ENCODE results near the gene MCRS1.

Gene MCRS1

DNA sequence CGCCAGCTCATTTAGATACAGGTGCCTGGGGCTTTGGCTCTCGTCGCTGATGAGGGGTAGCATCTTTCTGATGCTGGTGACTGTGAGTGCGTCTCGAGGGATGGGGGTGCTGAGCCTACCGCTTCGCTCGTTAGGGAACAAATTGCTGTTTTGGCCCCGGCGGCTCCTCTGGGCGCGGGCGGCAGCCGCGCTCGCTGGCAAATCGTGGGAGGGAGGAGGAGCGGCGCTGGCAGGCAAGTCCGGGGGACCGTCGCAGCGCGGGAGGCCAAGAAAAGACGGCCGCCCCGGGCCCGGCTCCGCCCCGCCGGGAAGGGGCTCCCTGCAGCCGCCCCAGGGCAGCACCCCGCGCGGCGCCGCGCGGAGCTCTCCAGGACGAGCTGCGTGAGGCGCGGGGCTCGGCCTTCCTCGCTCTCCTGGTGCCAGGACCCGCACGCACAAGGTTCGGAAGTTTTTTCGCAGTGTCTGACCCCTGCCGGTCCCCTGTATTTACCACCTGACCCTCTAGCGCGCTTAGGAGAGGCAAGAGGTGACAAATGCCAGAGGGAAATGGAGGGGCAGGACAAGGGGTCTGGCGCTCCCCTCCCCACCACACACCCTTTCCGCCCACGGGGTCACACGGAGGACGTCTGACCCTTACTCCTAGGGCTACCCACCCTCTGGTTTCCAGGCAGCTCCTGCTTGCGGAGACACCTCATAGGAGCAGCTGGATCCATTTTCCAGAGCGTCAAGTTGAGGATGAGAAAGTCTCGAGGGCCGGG, 30.0 kb downstream of the MCRS1 start:
- H3K18ac ChIP-seq (ENCODE audit: low read length) = peak overlapping the region; percentile 79
- peaks cover 13 to 14% of the 10 kb centered on the region in 2 donors for H3K4me1 ChIP-seq (ENCODE audit: control insufficient read depth in 2 of 2, insufficient read depth in 1 of 2, low read depth in 1 of 2, low read length in 2 of 2)
- H4K91ac ChIP-seq (ENCODE audit: low read depth, low read length, poor library complexity) = no peak overlapping the region
- no peak overlapping the region for H3K27ac ChIP-seq (replicated peaks; ENCODE audit: low read length)
- H2BK15ac ChIP-seq (ENCODE audit: low read length) = peak overlapping the region; percentile 61
- H3K14ac ChIP-seq (ENCODE audit: low read length) = peak overlapping the region; percentile 78
- peak overlapping the region; percentile 85 for H3K4me2 ChIP-seq (ENCODE audit: insufficient read depth, low read length, poor library complexity, severe bottlenecking)
- no CpG with 5 or more reads among the region's 61 CpGs for WGBS, 2 donors (ENCODE audit: extremely low coverage in 2 of 2, insufficient read length in 2 of 2, insufficient replicate concordance in 1 of 2)
- peak overlapping the region; percentile 38 for H2AK5ac ChIP-seq (ENCODE audit: low read depth, low read length)
- no peaks in the 10 kb centered on the region for H3K36me3 ChIP-seq (replicated peaks in 1 of 2; ENCODE audit: control insufficient read depth in 2 of 2, insufficient read depth in 2 of 2, low read length in 2 of 2)
- no peak overlapping the region for H2BK120ac ChIP-seq (ENCODE audit: low read depth, low read length)
- H3K79me1 ChIP-seq (ENCODE audit: low read depth, low read length) = no peaks in the 10 kb centered on the region
- H2AFZ ChIP-seq (ENCODE audit: low read length) = peak overlapping the region; percentile 88
- no peak overlapping the region for H2BK12ac ChIP-seq (ENCODE audit: low read length)
- H3K9me3 ChIP-seq (replicated peaks in 1 of 2; ENCODE audit: control insufficient read depth in 2 of 2, insufficient read depth in 1 of 2, low read depth in 1 of 2, low read length in 2 of 2) = peaks cover 0 to 2% of the 10 kb centered on the region in 2 donors
- H3K4ac ChIP-seq (ENCODE audit: low read length) = no peak overlapping the region
- peaks cover 28 to 76% (median 74%) of the 10 kb centered on the region in 3 experiments for H3K27me3 ChIP-seq (ENCODE audit: control insufficient read depth in 3 of 3, insufficient read depth in 3 of 3, low read depth in 1 of 3, low read length in 3 of 3)
- no peak overlapping the region for H4K8ac ChIP-seq (ENCODE audit: low read depth, low read length)
- peak overlapping the region; percentile 38 to 58 for H3K4me3 ChIP-seq (ENCODE audit: low read length in 2 of 2)
- peak overlapping the region; percentile 14 for H3K9ac ChIP-seq (ENCODE audit: low read depth, low read length, poor library complexity)
- no peak for DNase-seq (ENCODE audit: low spot score)
- H3K23ac ChIP-seq (ENCODE audit: low read depth, low read length, poor library complexity) = peak overlapping the region; percentile 56
- H2BK5ac ChIP-seq (ENCODE audit: low read length) = no peak overlapping the region

DNA sequence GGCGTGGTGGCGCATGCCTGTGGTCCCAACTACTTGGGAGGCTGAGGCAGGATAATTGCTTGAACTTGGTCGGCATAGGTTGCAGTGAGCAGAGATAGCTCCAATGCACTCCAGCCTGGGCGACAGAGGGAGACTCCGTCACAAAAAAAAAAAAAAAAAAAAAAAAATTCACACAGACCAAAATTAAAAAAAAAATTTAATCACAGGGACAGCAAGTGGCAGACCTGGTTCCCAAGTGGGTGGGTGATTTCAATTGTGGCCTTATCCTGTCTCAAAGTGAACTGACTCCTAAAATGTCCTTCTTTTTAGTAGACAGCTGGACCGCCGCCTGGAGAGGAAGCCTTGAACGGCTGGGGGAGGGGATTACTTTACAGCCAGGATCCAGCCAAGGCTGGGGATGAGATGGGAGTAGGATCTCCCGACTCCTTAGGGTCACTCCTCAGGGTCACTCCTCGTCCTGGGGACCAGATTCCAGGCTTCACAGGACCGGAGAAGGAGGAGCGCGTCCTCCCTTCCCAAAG, 30.7 kb downstream of the MCRS1 start:
- Histone ChIP-seq H2BK12ac (ENCODE audit: low read length) (no peak overlapping the region), H3K18ac (ENCODE audit: low read length) (peak overlapping the region; percentile 79), H2AFZ (ENCODE audit: low read length) (peak overlapping the region; percentile 88), H4K8ac (ENCODE audit: low read depth, low read length) (no peak overlapping the region), H3K79me1 (ENCODE audit: low read depth, low read length) (no peaks in the 10 kb centered on the region), H3K4me1 (ENCODE audit: control insufficient read depth in 2 of 2, insufficient read depth in 1 of 2, low read depth in 1 of 2, low read length in 2 of 2) (peaks cover 13 to 14% of the 10 kb centered on the region in 2 donors), H2BK5ac (ENCODE audit: low read length) (no peak overlapping the region), H3K36me3 (replicated peaks in 1 of 2; ENCODE audit: control insufficient read depth in 2 of 2, insufficient read depth in 2 of 2, low read length in 2 of 2) (no peaks in the 10 kb centered on the region), H2BK120ac (ENCODE audit: low read depth, low read length) (no peak overlapping the region), H3K4me3 (ENCODE audit: low read length in 2 of 2) (peak overlapping the region; percentile 38 to 58), H2AK5ac (ENCODE audit: low read depth, low read length) (no peak overlapping the region), H2BK15ac (ENCODE audit: low read length) (peak overlapping the region; percentile 61), H3K27ac (replicated peaks; ENCODE audit: low read length) (no peak overlapping the region), H3K9ac (ENCODE audit: low read depth, low read length, poor library complexity) (peak overlapping the region; percentile 14), H3K27me3 (ENCODE audit: control insufficient read depth in 3 of 3, insufficient read depth in 3 of 3, low read depth in 1 of 3, low read length in 3 of 3) (peaks cover 28 to 70% (median 68%) of the 10 kb centered on the region in 3 experiments), H3K9me3 (replicated peaks in 1 of 2; ENCODE audit: control insufficient read depth in 2 of 2, insufficient read depth in 1 of 2, low read depth in 1 of 2, low read length in 2 of 2) (peaks cover 0 to 2% of the 10 kb centered on the region in 2 donors), H3K4me2 (ENCODE audit: insufficient read depth, low read length, poor library complexity, severe bottlenecking) (peak overlapping the region; percentile 85), H3K4ac (ENCODE audit: low read length) (no peak overlapping the region), H3K23ac (ENCODE audit: low read depth, low read length, poor library complexity) (peak overlapping the region; percentile 56), H3K14ac (ENCODE audit: low read length) (no peak overlapping the region), H4K91ac (ENCODE audit: low read depth, low read length, poor library complexity) (no peak overlapping the region)
- DNase-seq (ENCODE audit: low spot score) = no peak
- no CpG with 5 or more reads among the region's 13 CpGs for WGBS, 2 donors (ENCODE audit: extremely low coverage in 2 of 2, insufficient read length in 2 of 2, insufficient replicate concordance in 1 of 2)

DNA sequence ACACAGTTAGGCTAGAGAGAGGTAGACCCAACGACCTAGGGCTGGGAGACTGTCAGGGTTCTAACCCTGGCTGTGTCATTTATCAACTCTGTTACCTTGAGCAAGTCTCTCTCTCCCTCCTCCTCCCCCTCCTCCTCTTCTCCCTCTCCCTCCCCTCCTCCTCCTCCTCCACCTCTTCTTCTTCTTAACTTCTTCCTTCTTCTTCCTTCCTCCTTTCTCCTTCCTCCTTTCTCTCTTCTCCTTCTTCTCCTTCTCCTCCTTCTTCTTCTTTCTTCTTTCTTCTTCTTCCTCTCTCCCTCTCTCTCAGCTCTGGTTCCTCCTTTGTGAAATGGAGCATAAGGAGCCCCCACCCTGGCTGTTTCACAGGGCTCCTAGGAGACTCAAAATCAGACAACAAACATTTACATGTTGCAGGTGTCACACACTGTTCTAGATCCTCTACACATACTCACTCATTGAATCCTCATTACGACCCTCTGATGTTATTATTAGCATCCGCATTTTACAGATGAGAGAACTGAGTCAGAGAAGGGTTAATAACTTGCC, 31.3 kb downstream of the MCRS1 start:
- Histone ChIP-seq H3K9ac (ENCODE audit: low read depth, low read length, poor library complexity) (no peak overlapping the region), H2AK5ac (ENCODE audit: low read depth, low read length) (no peak overlapping the region), H3K4me3 (ENCODE audit: low read length in 2 of 2) (no peak overlapping the region), H3K9me3 (replicated peaks in 1 of 2; ENCODE audit: control insufficient read depth in 2 of 2, insufficient read depth in 1 of 2, low read depth in 1 of 2, low read length in 2 of 2) (peaks cover 0 to 2% of the 10 kb centered on the region in 2 donors), H2BK12ac (ENCODE audit: low read length) (no peak overlapping the region), H2BK120ac (ENCODE audit: low read depth, low read length) (no peak overlapping the region), H2AFZ (ENCODE audit: low read length) (no peak overlapping the region), H3K27ac (replicated peaks; ENCODE audit: low read length) (no peak overlapping the region), H4K8ac (ENCODE audit: low read depth, low read length) (no peak overlapping the region), H3K14ac (ENCODE audit: low read length) (no peak overlapping the region), H3K4me1 (ENCODE audit: control insufficient read depth in 2 of 2, insufficient read depth in 1 of 2, low read depth in 1 of 2, low read length in 2 of 2) (peaks cover 13 to 14% of the 10 kb centered on the region in 2 donors), H2BK5ac (ENCODE audit: low read length) (no peak overlapping the region), H3K18ac (ENCODE audit: low read length) (no peak overlapping the region), H3K79me1 (ENCODE audit: low read depth, low read length) (no peaks in the 10 kb centered on the region), H3K36me3 (replicated peaks in 1 of 2; ENCODE audit: control insufficient read depth in 2 of 2, insufficient read depth in 2 of 2, low read length in 2 of 2) (peaks cover 0 to 2% of the 10 kb centered on the region in 2 donors), H3K4me2 (ENCODE audit: insufficient read depth, low read length, poor library complexity, severe bottlenecking) (no peak overlapping the region), H3K27me3 (ENCODE audit: control insufficient read depth in 3 of 3, insufficient read depth in 3 of 3, low read depth in 1 of 3, low read length in 3 of 3) (peaks cover 28 to 63% (median 61%) of the 10 kb centered on the region in 3 experiments), H3K4ac (ENCODE audit: low read length) (no peak overlapping the region), H4K91ac (ENCODE audit: low read depth, low read length, poor library complexity) (no peak overlapping the region), H2BK15ac (ENCODE audit: low read length) (no peak overlapping the region), H3K23ac (ENCODE audit: low read depth, low read length, poor library complexity) (no peak overlapping the region)
- WGBS, 2 donors (ENCODE audit: extremely low coverage in 2 of 2, insufficient read length in 2 of 2, insufficient replicate concordance in 1 of 2) = no CpG with 5 or more reads among the region's 3 CpGs
- no peak for DNase-seq (ENCODE audit: low spot score)

DNA sequence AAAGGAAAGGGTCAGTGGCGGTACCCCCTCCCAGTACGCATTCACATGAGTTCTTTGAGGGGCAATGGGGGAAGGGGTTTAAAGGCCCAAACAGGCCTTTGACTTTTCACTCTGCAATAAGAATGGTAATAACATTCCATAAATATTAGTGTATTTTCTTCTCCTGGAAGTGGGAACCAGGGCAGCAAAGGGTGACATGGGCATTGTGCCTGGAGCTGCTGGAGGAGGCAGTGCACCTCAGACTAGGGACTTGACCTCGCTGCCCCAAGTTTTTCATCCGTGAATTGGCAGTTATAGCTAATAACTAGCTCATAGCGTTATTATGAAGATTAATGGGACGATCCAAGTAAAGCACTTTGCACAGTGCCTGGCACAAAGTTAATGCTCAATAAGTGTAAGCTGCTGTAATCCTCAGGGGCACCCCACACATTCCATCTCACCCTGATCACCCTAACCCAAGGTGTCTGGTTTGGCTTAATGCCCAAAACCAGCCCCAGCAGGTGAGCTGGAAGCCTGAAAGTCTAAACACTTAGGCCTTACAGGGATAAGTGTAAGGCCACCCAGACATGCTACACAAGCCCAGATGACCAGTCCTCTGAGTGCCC, 31.9 kb downstream of the MCRS1 start:
- peaks cover 10 to 12% of the 10 kb centered on the region in 2 donors for H3K4me1 ChIP-seq (ENCODE audit: control insufficient read depth in 2 of 2, insufficient read depth in 1 of 2, low read depth in 1 of 2, low read length in 2 of 2)
- no peak overlapping the region for H3K23ac ChIP-seq (ENCODE audit: low read depth, low read length, poor library complexity)
- no peak overlapping the region for H2AFZ ChIP-seq (ENCODE audit: low read length)
- no peak overlapping the region for H3K4me3 ChIP-seq (ENCODE audit: low read length in 2 of 2)
- H3K4me2 ChIP-seq (ENCODE audit: insufficient read depth, low read length, poor library complexity, severe bottlenecking) = no peak overlapping the region
- no peak overlapping the region for H3K9ac ChIP-seq (ENCODE audit: low read depth, low read length, poor library complexity)
- H3K9me3 ChIP-seq (replicated peaks in 1 of 2; ENCODE audit: control insufficient read depth in 2 of 2, insufficient read depth in 1 of 2, low read depth in 1 of 2, low read length in 2 of 2) = peaks cover 0 to 2% of the 10 kb centered on the region in 2 donors
- H3K27ac ChIP-seq (replicated peaks; ENCODE audit: low read length) = no peak overlapping the region
- H3K14ac ChIP-seq (ENCODE audit: low read length) = no peak overlapping the region
- peaks cover 28 to 58% (median 55%) of the 10 kb centered on the region in 3 experiments for H3K27me3 ChIP-seq (ENCODE audit: control insufficient read depth in 3 of 3, insufficient read depth in 3 of 3, low read depth in 1 of 3, low read length in 3 of 3)
- no peak overlapping the region for H3K18ac ChIP-seq (ENCODE audit: low read length)
- peaks cover 0 to 6% of the 10 kb centered on the region in 2 donors for H3K36me3 ChIP-seq (replicated peaks in 1 of 2; ENCODE audit: control insufficient read depth in 2 of 2, insufficient read depth in 2 of 2, low read length in 2 of 2)
- no peak overlapping the region for H2BK12ac ChIP-seq (ENCODE audit: low read length)
- H2AK5ac ChIP-seq (ENCODE audit: low read depth, low read length) = no peak overlapping the region
- no peak overlapping the region for H2BK5ac ChIP-seq (ENCODE audit: low read length)
- no peak for DNase-seq (ENCODE audit: low spot score)
- H3K4ac ChIP-seq (ENCODE audit: low read length) = no peak overlapping the region
- H4K8ac ChIP-seq (ENCODE audit: low read depth, low read length) = no peak overlapping the region
- no peak overlapping the region for H2BK120ac ChIP-seq (ENCODE audit: low read depth, low read length)
- no CpG with 5 or more reads among the region's 6 CpGs for whole genome bisulfite sequencing, 2 donors (ENCODE audit: extremely low coverage in 2 of 2, insufficient read length in 2 of 2, insufficient replicate concordance in 1 of 2)
- H4K91ac ChIP-seq (ENCODE audit: low read depth, low read length, poor library complexity) = no peak overlapping the region
- no peaks in the 10 kb centered on the region for H3K79me1 ChIP-seq (ENCODE audit: low read depth, low read length)
- no peak overlapping the region for H2BK15ac ChIP-seq (ENCODE audit: low read length)
